SK-N-SH (cell line): ENCODE data around the gene SNRPB. TPM values are rescaled to one million over a fixed set of nuclear protein-coding genes. Genes with fewer than 3 reads are reported as not detected.

Source experiments
- CTCF ChIA-PET: fragments of 300-600, 350-600 bp; formaldehyde crosslinking; extraction: SDS; loops from one replicate; lab custom pipeline; 2021; lab: Yijun Ruan, JAX
- POLR2A ChIA-PET: fragments of 350-600 bp; sonication (Branson Sonifier 250); formaldehyde crosslinking; extraction: SDS; loops from one replicate; lab custom pipeline; 2020; ENCODE audit warnings: antibody characterized with exemption, inconsistent platforms; lab: Yijun Ruan, JAX
- DNase-seq: peaks from one replicate; pipeline ENCODE4 v3.0.0; 2012
- H2AFZ ChIP-seq: fragments of 200-600 bp; sonication (generic); 2 replicates; pipeline ENCODE4 v1.8.1; 2016; ENCODE audit warnings: antibody characterized with exemption, mild to moderate bottlenecking, low read depth
- H3F3A ChIP-seq: fragments of 200-600 bp; sonication (generic); replicated peaks from 2 replicates; pipeline ENCODE3; 2016; ENCODE audit warnings: antibody characterized with exemption, mild to moderate bottlenecking; ENCODE audit not compliant: insufficient read depth
- H3K27ac ChIP-seq, 2 experiments: fragments of 200-500 bp in 1 of 2; fragments of 200-600 bp in 1 of 2; sonication (Bioruptor generic) in 1 of 2; sonication (generic), shearing (Covaris generic) in 1 of 2; 2 replicates each; pipeline versions ENCODE4 v1.5.1 to v1.6.1; 2014 to 2016; ENCODE audit warnings: low read depth in 2 of 2, inconsistent platforms in 1 of 2, low read length in 1 of 2, mild to moderate bottlenecking in 1 of 2, mixed read lengths in 1 of 2
- H3K27me3 ChIP-seq: fragments of 200-600 bp; sonication (generic), shearing (Covaris generic); 2 replicates; pipeline ENCODE4 v1.6.1; 2016; ENCODE audit warnings: mixed run types; ENCODE audit not compliant: insufficient read depth
- H3K36me3 ChIP-seq, 2 experiments: fragments of 200-500 bp in 1 of 2; fragments of 200-600 bp in 1 of 2; sonication (Bioruptor generic) in 1 of 2; sonication (generic) in 1 of 2; replicated peaks in 1 of 2; 2 replicates each; pipeline versions ENCODE3 to v1.5.1; 2014 to 2016; ENCODE audit warnings: low read length in 1 of 2, mild to moderate bottlenecking in 1 of 2; ENCODE audit not compliant: insufficient read depth in 2 of 2, control insufficient read depth in 1 of 2
- H3K4me1 ChIP-seq, 2 experiments: fragments of 200-500 bp in 1 of 2; fragments of 200-600 bp in 1 of 2; sonication (Bioruptor generic) in 1 of 2; sonication (generic), shearing (Covaris generic) in 1 of 2; 2 replicates each; pipeline versions ENCODE4 v1.5.1 to v1.6.1; 2014 to 2016; ENCODE audit warnings: low read depth in 1 of 2, low read length in 1 of 2, mixed run types in 1 of 2; ENCODE audit not compliant: insufficient read depth in 2 of 2, control insufficient read depth in 1 of 2
- H3K4me2 ChIP-seq: fragments of 200-600 bp; sonication (generic), shearing (Covaris generic); 2 replicates; pipeline ENCODE4 v1.6.1; 2017; ENCODE audit warnings: mixed run types
- H3K4me3 ChIP-seq, 2 experiments: fragments of 200-500 bp in 1 of 2; fragments of 200-600 bp in 1 of 2; sonication (Bioruptor generic) in 1 of 2; sonication (generic), shearing (Covaris generic) in 1 of 2; 2 replicates each; pipeline versions ENCODE4 v1.5.1 to v1.8.1; 2014 to 2016; ENCODE audit warnings: low read depth in 2 of 2, inconsistent platforms in 1 of 2, low read length in 1 of 2, mild to moderate bottlenecking in 1 of 2, mixed read lengths in 1 of 2, moderate library complexity in 1 of 2
- H3K79me2 ChIP-seq: fragments of 200-600 bp; sonication (generic); 2 replicates; pipeline ENCODE4 v1.8.1; 2017; ENCODE audit warnings: mild to moderate bottlenecking; ENCODE audit not compliant: insufficient read depth
- H3K9ac ChIP-seq: fragments of 200-600 bp; sonication (generic); 2 replicates; pipeline ENCODE4 v1.6.1; 2017; ENCODE audit warnings: mixed run types
- H3K9me2 ChIP-seq: fragments of 200-600 bp; sonication (generic); 2 replicates; pipeline ENCODE4 v1.6.1; 2017; ENCODE audit warnings: mixed run types
- H3K9me3 ChIP-seq: fragments of 200-600 bp; sonication (generic); 2 replicates; pipeline ENCODE4 v1.6.1; 2017; ENCODE audit warnings: mixed run types, mild to moderate bottlenecking, moderate library complexity
- H4K20me1 ChIP-seq: fragments of 200-600 bp; sonication (generic); 2 replicates; pipeline ENCODE4 v1.6.1; 2017; ENCODE audit warnings: mild to moderate bottlenecking, mixed run types; ENCODE audit not compliant: insufficient read depth
- CHD2 ChIP-seq: fragments of 150-350 bp; IDR thresholded peaks from 2 replicates; pipeline ENCODE4 v1.6.1; 2018; ENCODE audit warnings: low read length; ENCODE audit not compliant: partially characterized antibody
- FOXM1 ChIP-seq: IDR thresholded peaks from 2 replicates; pipeline ENCODE4 v1.4.0; 2012; ENCODE audit warnings: low read depth, mild to moderate bottlenecking
- MEF2A ChIP-seq: IDR thresholded peaks from 2 replicates; pipeline ENCODE4 v1.4.0; 2012; ENCODE audit warnings: low read depth, borderline replicate concordance
- SIN3A ChIP-seq: IDR thresholded peaks from 2 replicates; pipeline ENCODE4 v1.6.1; 2012; ENCODE audit warnings: low read depth, mild to moderate bottlenecking, low read length, moderate library complexity, borderline replicate concordance
- TCF12 ChIP-seq: IDR thresholded peaks from 2 replicates; pipeline ENCODE4 v1.4.0; 2012
- WGBS: methylation state at CpG from one replicate; pipeline ENCODE4 v1.1.6; 2017; ENCODE audit warnings: low lambda C conversion rate; 5-methylcytosine and 5-hydroxymethylcytosine counted together
- polyA plus RNA-seq, 3 experiments: library from polyadenylated mRNA; depleted of rRNA; stranded (reverse); fragments of >200 nt; gene quantifications; 2 replicates each; pipeline ENCODE4 v1.2.3, GENCODE V29; 2012
- TF ChIP-seq, protein P1 (sequence below): IDR thresholded peaks from 2 replicates; pipeline ENCODE4; 2012
- TF ChIP-seq, protein P2 (sequence below): fragments of 150-350 bp; IDR thresholded peaks from 2 replicates; pipeline ENCODE4 v1.6.1; 2017; ENCODE audit warnings: antibody characterized with exemption, low read length, low read depth, borderline replicate concordance
- TF ChIP-seq, protein P3 (sequence below): IDR thresholded peaks from 2 replicates; pipeline ENCODE4 v1.6.1; 2012; ENCODE audit warnings: mild to moderate bottlenecking, low read depth, low read length, moderate library complexity

Gene SNRPB
- polyA plus RNA-seq, 1 of the 3 experiments (the other 2 are of a cell fraction) = 455 TPM

DNA sequence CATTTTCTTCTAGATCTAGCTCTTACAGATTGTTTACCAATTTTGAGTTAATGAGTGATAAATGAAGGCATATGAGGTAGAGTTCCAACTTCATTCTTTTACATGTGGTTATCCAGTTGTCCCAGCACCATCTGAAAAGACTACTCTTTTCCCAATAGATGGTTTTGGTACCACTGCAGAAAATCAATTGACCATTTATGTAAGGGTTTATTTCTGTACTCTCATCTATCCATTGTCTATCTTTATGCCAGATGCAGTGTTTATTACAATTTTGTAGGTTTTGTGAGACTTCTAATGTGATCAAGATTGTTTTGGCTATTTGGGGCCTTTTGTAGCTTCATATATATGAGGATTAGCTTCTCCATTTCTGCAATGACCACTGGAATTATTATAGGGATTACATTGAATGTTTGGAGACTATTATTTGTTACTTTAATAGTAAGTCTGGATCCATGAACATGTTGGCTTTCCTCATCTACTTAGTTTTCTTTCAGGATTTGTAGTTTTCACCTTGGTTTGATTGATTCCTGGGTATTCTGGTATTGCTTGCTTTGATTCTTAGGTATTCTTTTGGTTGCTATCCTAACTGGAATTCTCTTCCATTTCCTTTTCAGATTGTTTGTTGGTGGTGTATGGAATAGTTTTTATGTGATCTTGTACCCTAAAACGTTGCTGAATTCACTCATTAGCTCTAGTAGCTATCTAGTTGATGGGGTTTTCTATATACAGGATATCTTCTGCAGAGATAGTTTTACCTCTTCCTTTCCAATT, 10.4 kb downstream of the SNRPB start (continued):
- TF ChIP-seq, protein P1, sequence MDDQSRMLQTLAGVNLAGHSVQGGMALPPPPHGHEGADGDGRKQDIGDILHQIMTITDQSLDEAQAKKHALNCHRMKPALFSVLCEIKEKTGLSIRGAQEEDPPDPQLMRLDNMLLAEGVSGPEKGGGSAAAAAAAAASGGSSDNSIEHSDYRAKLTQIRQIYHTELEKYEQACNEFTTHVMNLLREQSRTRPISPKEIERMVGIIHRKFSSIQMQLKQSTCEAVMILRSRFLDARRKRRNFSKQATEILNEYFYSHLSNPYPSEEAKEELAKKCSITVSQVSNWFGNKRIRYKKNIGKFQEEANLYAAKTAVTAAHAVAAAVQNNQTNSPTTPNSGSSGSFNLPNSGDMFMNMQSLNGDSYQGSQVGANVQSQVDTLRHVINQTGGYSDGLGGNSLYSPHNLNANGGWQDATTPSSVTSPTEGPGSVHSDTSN = no peak

DNA sequence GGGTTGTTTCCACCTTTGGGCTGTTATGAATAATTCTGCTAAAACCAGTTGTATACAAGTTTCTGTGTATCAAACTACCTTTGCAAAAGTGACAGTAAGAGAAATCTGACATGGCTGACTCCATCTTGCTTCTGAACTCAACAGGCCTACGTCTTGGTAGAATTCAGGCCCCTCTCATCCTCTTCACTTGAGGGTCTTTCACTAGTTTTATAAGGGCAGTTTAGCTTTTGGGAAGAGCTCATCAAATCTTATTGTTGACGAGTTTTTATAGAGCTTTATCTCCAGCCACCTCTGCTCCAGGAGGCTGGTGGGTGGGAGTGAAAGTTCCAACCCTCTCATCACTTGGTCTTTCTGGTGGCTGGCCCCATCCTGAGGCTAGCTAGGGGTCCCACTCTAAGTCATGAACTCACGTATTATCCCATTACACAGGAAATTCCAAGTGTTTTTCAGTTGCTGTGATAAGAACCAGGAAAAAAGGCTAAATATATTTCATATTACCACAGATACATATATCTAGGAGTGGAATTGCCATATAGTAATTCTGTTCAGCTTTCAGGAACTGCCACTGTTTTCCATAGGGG, 11.6 kb downstream of the SNRPB start:
- Histone ChIP-seq H3K9me2 (no peaks in the 10 kb centered on the region), H3K4me2 (no peak overlapping the region), H3K27me3 (no peaks in the 10 kb centered on the region), H3K4me1 (no peaks in the 10 kb centered on the region), H3K9me3 (no peaks in the 10 kb centered on the region), H3K79me2 (peaks cover 5% of the 10 kb centered on the region; the same call in 1 of the 2 replicates), H2AFZ (no peak overlapping the region), H3K27ac (no peak overlapping the region), H3F3A (peaks cover 59% of the 10 kb centered on the region), H3K9ac (no peak overlapping the region), H3K36me3 (peaks cover 48 to 59% of the 10 kb centered on the region in 2 experiments), H4K20me1 (0 out of 2 replicates have a peak, but pooled peaks cover 7% of the 10 kb centered on the region), H3K4me3 (no peak overlapping the region)
- TF ChIP-seq TCF12 (no peak), SIN3A (no peak), MEF2A (no peak), CHD2 (no peak), FOXM1 (no peak)
- TF ChIP-seq, protein P2, sequence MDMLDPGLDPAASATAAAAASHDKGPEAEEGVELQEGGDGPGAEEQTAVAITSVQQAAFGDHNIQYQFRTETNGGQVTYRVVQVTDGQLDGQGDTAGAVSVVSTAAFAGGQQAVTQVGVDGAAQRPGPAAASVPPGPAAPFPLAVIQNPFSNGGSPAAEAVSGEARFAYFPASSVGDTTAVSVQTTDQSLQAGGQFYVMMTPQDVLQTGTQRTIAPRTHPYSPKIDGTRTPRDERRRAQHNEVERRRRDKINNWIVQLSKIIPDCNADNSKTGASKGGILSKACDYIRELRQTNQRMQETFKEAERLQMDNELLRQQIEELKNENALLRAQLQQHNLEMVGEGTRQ = no peak
- TF ChIP-seq, protein P3, sequence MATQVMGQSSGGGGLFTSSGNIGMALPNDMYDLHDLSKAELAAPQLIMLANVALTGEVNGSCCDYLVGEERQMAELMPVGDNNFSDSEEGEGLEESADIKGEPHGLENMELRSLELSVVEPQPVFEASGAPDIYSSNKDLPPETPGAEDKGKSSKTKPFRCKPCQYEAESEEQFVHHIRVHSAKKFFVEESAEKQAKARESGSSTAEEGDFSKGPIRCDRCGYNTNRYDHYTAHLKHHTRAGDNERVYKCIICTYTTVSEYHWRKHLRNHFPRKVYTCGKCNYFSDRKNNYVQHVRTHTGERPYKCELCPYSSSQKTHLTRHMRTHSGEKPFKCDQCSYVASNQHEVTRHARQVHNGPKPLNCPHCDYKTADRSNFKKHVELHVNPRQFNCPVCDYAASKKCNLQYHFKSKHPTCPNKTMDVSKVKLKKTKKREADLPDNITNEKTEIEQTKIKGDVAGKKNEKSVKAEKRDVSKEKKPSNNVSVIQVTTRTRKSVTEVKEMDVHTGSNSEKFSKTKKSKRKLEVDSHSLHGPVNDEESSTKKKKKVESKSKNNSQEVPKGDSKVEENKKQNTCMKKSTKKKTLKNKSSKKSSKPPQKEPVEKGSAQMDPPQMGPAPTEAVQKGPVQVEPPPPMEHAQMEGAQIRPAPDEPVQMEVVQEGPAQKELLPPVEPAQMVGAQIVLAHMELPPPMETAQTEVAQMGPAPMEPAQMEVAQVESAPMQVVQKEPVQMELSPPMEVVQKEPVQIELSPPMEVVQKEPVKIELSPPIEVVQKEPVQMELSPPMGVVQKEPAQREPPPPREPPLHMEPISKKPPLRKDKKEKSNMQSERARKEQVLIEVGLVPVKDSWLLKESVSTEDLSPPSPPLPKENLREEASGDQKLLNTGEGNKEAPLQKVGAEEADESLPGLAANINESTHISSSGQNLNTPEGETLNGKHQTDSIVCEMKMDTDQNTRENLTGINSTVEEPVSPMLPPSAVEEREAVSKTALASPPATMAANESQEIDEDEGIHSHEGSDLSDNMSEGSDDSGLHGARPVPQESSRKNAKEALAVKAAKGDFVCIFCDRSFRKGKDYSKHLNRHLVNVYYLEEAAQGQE = no peak
- POLR2A ChIA-PET = no interaction called here
- WGBS = 96% methylated on average over 3 of the region's 3 CpGs
- no peak for DNase-seq
- CTCF ChIA-PET = no interaction called here
